GM12878 (cell line): ENCODE data around the gene GBP5. TPM values are rescaled to one million over a fixed set of nuclear protein-coding genes. Genes with fewer than 3 reads are reported as not detected.

Source experiments
- ATAC-seq: fragments of 200-7000 bp; cut with Tn5 transposase; 3 replicates; pipeline ENCODE4 v1.9.1; 2020; ENCODE audit warnings: mild to moderate bottlenecking, moderate library complexity
- BruUV-seq: library from RNA; stranded (reverse); fragments of 400-500 nt; replicated peaks from 2 replicates; lab custom pipeline; 2021; lab: Mats Ljungman, UMichigan
- CTCF ChIA-PET: fragments of 300-600 bp; sonication (Branson Sonifier 250); formaldehyde crosslinking; extraction: SDS; loops from one replicate; lab custom pipeline; 2021; ENCODE audit warnings: inconsistent platforms; lab: Yijun Ruan, JAX
- POLR2A ChIA-PET: fragments of 350-600 bp; formaldehyde crosslinking; extraction: SDS; loops from one replicate; lab custom pipeline; 2021; ENCODE audit warnings: inconsistent platforms; lab: Charles Lee
- RAD21 ChIA-PET: fragments of 300-600 bp; sonication (Branson Sonifier 250); formaldehyde crosslinking; loops from one replicate; lab custom pipeline; 2023; ENCODE audit warnings: antibody characterized with exemption; ENCODE audit not compliant: unreplicated experiment; lab: Charles Lee
- SMC1A ChIA-PET: fragments of 300-600 bp; sonication (Branson Sonifier 250); formaldehyde crosslinking; loops from one replicate; lab custom pipeline; 2023; ENCODE audit not compliant: unreplicated experiment, uncharacterized antibody; lab: Charles Lee
- DNase-seq: peaks from one replicate; pipeline ENCODE4 v3.0.0-alpha.2; 2011; ENCODE audit warnings: low read depth, low spot score
- FAIRE-seq: peaks from 3 replicates; lab custom pipeline; 2011; peaks lifted over from hg19 to GRCh38; lab: Jason Lieb, UNC
- H2AFZ ChIP-seq: 2 replicates; pipeline ENCODE4 v1.6.0; 2011; ENCODE audit warnings: low read depth, low read length, control low read depth; ENCODE audit not compliant: control insufficient read depth
- H3K27ac ChIP-seq: 2 replicates; pipeline ENCODE4 v1.5.1; 2011; ENCODE audit warnings: control low read depth; ENCODE audit not compliant: control insufficient read depth, insufficient read depth
- H3K27me3 ChIP-seq, 2 experiments: replicated peaks in 1 of 2; 2 replicates each; pipeline versions ENCODE4 v1.6.0 to v1.6.1; 2011; ENCODE audit warnings: low read length in 1 of 2; ENCODE audit not compliant: control insufficient read depth in 2 of 2, insufficient read depth in 2 of 2
- H3K36me3 ChIP-seq, 2 experiments: 2 replicates each; pipeline ENCODE4 v1.5.1; 2011; ENCODE audit warnings: low read length in 1 of 2; ENCODE audit not compliant: control insufficient read depth in 2 of 2, insufficient read depth in 2 of 2
- H3K4me1 ChIP-seq: 2 replicates; pipeline ENCODE4 v1.6.1; 2011; ENCODE audit warnings: mild to moderate bottlenecking, low read length, moderate library complexity, mixed read lengths; ENCODE audit not compliant: control insufficient read depth, insufficient read depth
- H3K4me2 ChIP-seq: 2 replicates; pipeline ENCODE4 v1.6.0; 2011; ENCODE audit warnings: control low read depth; ENCODE audit not compliant: control insufficient read depth, insufficient read depth
- H3K4me3 ChIP-seq: fragments of 200-600 bp; sonication (generic); 2 replicates; pipeline ENCODE4 v1.5.1; 2016
- H3K79me2 ChIP-seq: 2 replicates; pipeline ENCODE4 v1.6.0; 2011; ENCODE audit warnings: low read length; ENCODE audit not compliant: control insufficient read depth, insufficient read depth
- H3K9ac ChIP-seq: 2 replicates; pipeline ENCODE4 v1.8.0; 2011; ENCODE audit warnings: low read length, control low read depth, mixed read lengths; ENCODE audit not compliant: control insufficient read depth, insufficient read depth
- H3K9me3 ChIP-seq: replicated peaks from 3 replicates; pipeline ENCODE4 v1.5.1; 2011; ENCODE audit warnings: mild to moderate bottlenecking, low read length; ENCODE audit not compliant: control insufficient read depth, insufficient read depth
- H4K20me1 ChIP-seq: 2 replicates; pipeline ENCODE4 v1.6.0; 2011; ENCODE audit not compliant: control insufficient read depth, insufficient read depth
- CBX3 ChIP-seq: fragments of 200-600 bp; sonication (generic); IDR thresholded peaks from 2 replicates; pipeline ENCODE4 v1.6.1; 2016; ENCODE audit warnings: low read depth, borderline replicate concordance
- CEBPB ChIP-seq, 2 experiments: fragments of 150-350 bp in 1 of 2; IDR thresholded peaks; 2 replicates each; pipeline ENCODE4 v1.6.1; 2012 to 2014; ENCODE audit warnings: low read depth in 2 of 2, low read length in 2 of 2, borderline replicate concordance in 1 of 2, inconsistent platforms in 1 of 2
- EP300 ChIP-seq, 2 experiments: fragments of 150-350 bp in 1 of 2; IDR thresholded peaks; 2 replicates each; pipeline ENCODE4 v1.6.1; 2011 to 2012; ENCODE audit warnings: low read depth in 2 of 2, low read length in 2 of 2, borderline replicate concordance in 1 of 2, improper control_type of control experiment in 1 of 2, inconsistent platforms in 1 of 2; ENCODE audit not compliant: control insufficient read depth in 1 of 2
- MEF2A ChIP-seq: IDR thresholded peaks from 2 replicates; pipeline ENCODE4 v1.6.1; 2011; ENCODE audit warnings: low read depth, mild to moderate bottlenecking, low read length, moderate library complexity; ENCODE audit not compliant: insufficient read depth
- NFYA ChIP-seq: IDR thresholded peaks from 2 replicates; pipeline ENCODE4 v1.6.1; 2011; ENCODE audit warnings: low read depth, mild to moderate bottlenecking, low read length, improper control_type of control experiment, borderline replicate concordance
- NFYB ChIP-seq: IDR thresholded peaks from 2 replicates; pipeline ENCODE4 v1.6.1; 2011; ENCODE audit warnings: low read depth, mild to moderate bottlenecking, low read length, improper control_type of control experiment, moderate library complexity; ENCODE audit not compliant: insufficient read depth
- NR2C1 ChIP-seq: fragments of 450-650 bp; IDR thresholded peaks from 2 replicates; pipeline ENCODE4 v1.6.1; 2017; ENCODE audit warnings: antibody characterized with exemption, mild to moderate bottlenecking, moderate library complexity
- NR2F1 ChIP-seq: fragments of 450-650 bp; conservative IDR thresholded peaks from 2 replicates; pipeline ENCODE4 v1.6.1; 2017; ENCODE audit warnings: mild to moderate bottlenecking
- RAD51 ChIP-seq: fragments of 450-650 bp; IDR thresholded peaks from 2 replicates; pipeline ENCODE4 v1.6.1; 2016; ENCODE audit warnings: moderate library complexity, mild to moderate bottlenecking, inconsistent platforms
- RELA ChIP-seq: fragments of 450-650 bp; IDR thresholded peaks from 2 replicates; pipeline ENCODE4 v1.8.0; 2014; ENCODE audit warnings: borderline replicate concordance; ENCODE audit not compliant: partially characterized antibody
- RUNX3 ChIP-seq: IDR thresholded peaks from 2 replicates; pipeline ENCODE4 v1.6.1; 2012; ENCODE audit warnings: low read length, inconsistent platforms
- SP1 ChIP-seq: IDR thresholded peaks from one replicate; pipeline ENCODE4 v1.6.1; 2011; ENCODE audit warnings: low read depth, low read length
- TARDBP ChIP-seq: IDR thresholded peaks from 2 replicates; pipeline ENCODE4 v1.6.1; 2016; ENCODE audit warnings: borderline replicate concordance
- TCF3 ChIP-seq: IDR thresholded peaks from 2 replicates; pipeline ENCODE4 v1.6.1; 2012; ENCODE audit warnings: low read depth, mild to moderate bottlenecking, low read length, borderline replicate concordance; ENCODE audit not compliant: insufficient read depth
- ZNF24 ChIP-seq: fragments of 450-650 bp; IDR thresholded peaks from 2 replicates; pipeline ENCODE4 v1.6.1; 2017; ENCODE audit warnings: antibody characterized with exemption, mild to moderate bottlenecking
- ZNF274 ChIP-seq: IDR thresholded peaks from one replicate; pipeline ENCODE4 v1.8.0; 2011; ENCODE audit not compliant: insufficient read length, insufficient read depth
- WGBS: methylation state at CpG from one replicate; pipeline ENCODE4 v1.1.6; 2016; ENCODE audit warnings: low lambda C conversion rate; ENCODE audit not compliant: insufficient replicate concordance, insufficient coverage; ENCODE audit errors: missing lambda C conversion rate; 5-methylcytosine and 5-hydroxymethylcytosine counted together
- in situ Hi-C: fragments of 300-500 bp; cut with MboI; formaldehyde crosslinking; loops from 9 replicates; pipeline ENCODE4 v1.14.3; 2018; ENCODE audit warnings: mixed read lengths
- intact Hi-C: fragments of 100-400 bp; cut with micrococcal nuclease; formaldehyde crosslinking; loops from one replicate; pipeline ENCODE4 v1.14.2; 2022; ENCODE audit not compliant: unreplicated experiment
- polyA plus RNA-seq, 11 experiments: library from polyadenylated mRNA; depleted of rRNA in 4 of 11; unstranded in 6 of 11; stranded (reverse) in 5 of 11; fragments of >200 nt; fragmentation: Nextera tagmentation in 4 of 11; fragmentation: Illumina TruSeq in 1 of 11; extraction: Ambion mirVana in 4 of 11; extraction: Trizol in 1 of 11; gene quantifications; 1 replicate in 1 of 11; 2 replicates in 10 of 11; pipeline versions ENCODE4 v1.2.1 to v1.2.3, GENCODE V29; 2011 to 2016; ENCODE audit warnings: inconsistent platforms in 2 of 11, missing spikeins in 2 of 11, low read depth in 1 of 11
- total RNA-seq, 4 experiments: library from RNA; depleted of rRNA in 3 of 4; stranded (reverse); fragments of >200 nt in 3 of 4; fragmentation: Illumina TruSeq in 1 of 4; extraction: Trizol in 1 of 4; gene quantifications; 2 replicates each; pipeline versions ENCODE4 v1.2.1 to v1.2.3, GENCODE V29; 2013 to 2021
- TF ChIP-seq, protein P1 (sequence below): IDR thresholded peaks from 2 replicates; pipeline ENCODE4 v1.6.1; 2011; ENCODE audit warnings: low read depth, low read length, improper control_type of control experiment, borderline replicate concordance
- TF ChIP-seq, protein P2 (sequence below): fragments of 450-650 bp; formaldehyde crosslinking; IDR thresholded peaks from 2 replicates; pipeline ENCODE4 v1.4.0; 2022; ENCODE audit warnings: mild to moderate bottlenecking, moderate library complexity

Gene GBP5
- total and polyA plus RNA-seq, 10 of the 15 experiments (the other 5 are each of a cell fraction or from before 2014, with no cell fraction given), result 0.17 to 1.0 (median 0.42) TPM

DNA sequence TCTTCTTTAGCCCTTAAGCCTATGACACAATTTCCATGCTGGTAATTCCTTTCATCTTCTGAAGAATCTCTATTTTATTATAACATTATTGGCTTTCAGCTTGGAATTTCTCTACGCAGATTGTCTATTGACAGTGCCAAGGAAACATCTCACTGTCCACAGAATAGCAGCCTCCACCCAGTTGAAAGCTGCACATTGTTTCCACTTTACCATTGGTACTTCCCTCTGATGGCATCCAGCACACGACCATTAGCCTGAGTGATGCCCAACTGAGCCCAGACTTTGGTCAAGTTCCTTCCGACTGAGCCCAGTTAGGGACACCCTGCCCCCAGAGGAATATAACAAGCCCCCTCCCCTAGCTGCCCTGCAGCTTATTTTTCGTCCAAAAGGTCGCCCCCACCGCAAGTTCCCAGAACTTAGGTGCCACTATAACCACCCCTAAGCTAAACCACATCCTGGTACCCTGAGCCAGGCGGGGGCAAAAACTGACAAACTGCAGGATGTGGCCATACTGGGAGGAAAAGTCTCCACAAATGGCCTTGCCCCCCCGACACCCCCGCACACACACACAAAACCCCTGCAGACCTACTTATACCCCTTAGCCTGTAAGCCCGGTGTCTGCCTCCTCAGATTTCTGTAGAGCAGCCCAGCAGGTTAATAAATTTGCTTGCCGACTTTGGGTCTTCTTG, 13.2 kb downstream of the GBP5 start:
- peaks cover 3% of the 10 kb centered on the region; the same call in 2 of the 3 replicates for H3K9me3 ChIP-seq
- no peak overlapping the region for H3K4me3 ChIP-seq
- intact Hi-C loops (no loop called here), in situ Hi-C loops (no loop called here)
- no peak overlapping the region for H3K9ac ChIP-seq
- WGBS, result 18% methylated on average over 11 of the region's 11 CpGs
- CTCF ChIA-PET, result interaction anchor here (1.2 kb wide), 1 partner anchor 11 kb away, joined by 3 read pairs; no protein-coding TSS in a partner anchor
- no peak overlapping the region for H3K4me2 ChIP-seq
- no peaks in the 10 kb centered on the region for H4K20me1 ChIP-seq
- no peaks in the 10 kb centered on the region for H3K36me3 ChIP-seq
- POLR2A ChIA-PET, result no interaction called here
- no TSS peak for BruUV-seq
- no peak overlapping the region for H3K27ac ChIP-seq
- ATAC-seq, result no peak
- SMC1A ChIA-PET, result interaction anchor here (1.2 to 2.4 kb wide), 4 partner anchors 8 to 174 kb away, joined by 3 to 6 read pairs (median 5); no protein-coding TSS in a partner anchor
- RAD21 ChIA-PET, result no interaction called here
- TF ChIP-seq ZNF24 (no peak), RELA (no peak), RAD51 (no peak), CBX3 (no peak), MEF2A (no peak), RUNX3 (no peak), TCF3 (no peak), NR2C1 (no peak), SP1 (no peak), CEBPB (IDR thresholded peaks at IDR 0.05; ENCODE audit: borderline replicate concordance in 1 of 2, low read depth in 2 of 2, low read length in 2 of 2) (no peak), NR2F1 (no peak), EP300 (IDR thresholded peaks at IDR 0.05; ENCODE audit: borderline replicate concordance in 1 of 2, control insufficient read depth in 1 of 2, low read depth in 2 of 2, low read length in 2 of 2) (no peak), TARDBP (no peak), ZNF274 (no peak), NFYB (no peak), NFYA (no peak)
- TF ChIP-seq, protein P1, sequence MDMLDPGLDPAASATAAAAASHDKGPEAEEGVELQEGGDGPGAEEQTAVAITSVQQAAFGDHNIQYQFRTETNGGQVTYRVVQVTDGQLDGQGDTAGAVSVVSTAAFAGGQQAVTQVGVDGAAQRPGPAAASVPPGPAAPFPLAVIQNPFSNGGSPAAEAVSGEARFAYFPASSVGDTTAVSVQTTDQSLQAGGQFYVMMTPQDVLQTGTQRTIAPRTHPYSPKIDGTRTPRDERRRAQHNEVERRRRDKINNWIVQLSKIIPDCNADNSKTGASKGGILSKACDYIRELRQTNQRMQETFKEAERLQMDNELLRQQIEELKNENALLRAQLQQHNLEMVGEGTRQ, result no peak
- TF ChIP-seq, protein P2, sequence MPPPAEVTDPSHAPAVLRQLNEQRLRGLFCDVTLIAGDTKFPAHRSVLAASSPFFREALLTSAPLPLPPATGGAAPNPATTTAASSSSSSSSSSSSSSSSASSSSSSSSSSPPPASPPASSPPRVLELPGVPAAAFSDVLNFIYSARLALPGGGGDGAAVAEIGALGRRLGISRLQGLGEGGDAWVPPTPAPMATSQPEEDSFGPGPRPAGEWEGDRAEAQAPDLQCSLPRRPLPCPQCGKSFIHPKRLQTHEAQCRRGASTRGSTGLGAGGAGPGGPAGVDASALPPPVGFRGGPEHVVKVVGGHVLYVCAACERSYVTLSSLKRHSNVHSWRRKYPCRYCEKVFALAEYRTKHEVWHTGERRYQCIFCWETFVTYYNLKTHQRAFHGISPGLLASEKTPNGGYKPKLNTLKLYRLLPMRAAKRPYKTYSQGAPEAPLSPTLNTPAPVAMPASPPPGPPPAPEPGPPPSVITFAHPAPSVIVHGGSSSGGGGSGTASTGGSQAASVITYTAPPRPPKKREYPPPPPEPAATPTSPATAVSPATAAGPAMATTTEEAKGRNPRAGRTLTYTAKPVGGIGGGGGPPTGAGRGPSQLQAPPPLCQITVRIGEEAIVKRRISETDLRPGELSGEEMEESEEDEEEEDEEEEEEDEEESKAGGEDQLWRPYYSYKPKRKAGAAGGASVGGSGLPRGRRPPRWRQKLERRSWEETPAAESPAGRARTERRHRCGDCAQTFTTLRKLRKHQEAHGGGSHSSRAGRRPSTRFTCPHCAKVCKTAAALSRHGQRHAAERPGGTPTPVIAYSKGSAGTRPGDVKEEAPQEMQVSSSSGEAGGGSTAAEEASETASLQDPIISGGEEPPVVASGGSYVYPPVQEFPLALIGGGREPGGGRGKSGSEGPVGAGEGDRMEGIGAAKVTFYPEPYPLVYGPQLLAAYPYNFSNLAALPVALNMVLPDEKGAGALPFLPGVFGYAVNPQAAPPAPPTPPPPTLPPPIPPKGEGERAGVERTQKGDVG (CRISPR knock-in tag), result no peak
- TF ChIP-seq, all 136 proteins: peak for 0
- no peaks in the 10 kb centered on the region; a peak in 1 of 4 replicates for H3K27me3 ChIP-seq
- FAIRE-seq (no peak), DNase-seq (no peak)
- no peak overlapping the region for H2AFZ ChIP-seq
- no peaks in the 10 kb centered on the region for H3K79me2 ChIP-seq
- no peaks in the 10 kb centered on the region for H3K4me1 ChIP-seq
